Choroid plexus epithelial cell (primary cell): Measurements from ENCODE around the gene MYO1C.

ENCODE experiments used
- DNase-seq: peaks from one replicate; pipeline ENCODE4 v3.0.0-alpha.2; 2010; ENCODE audit warnings: low read depth
- H3K4me3 ChIP-seq: 2 replicates; pipeline ENCODE4 v1.5.1; 2011; ENCODE audit warnings: low read depth, mild to moderate bottlenecking, control low read depth, low read length, moderate library complexity
- CTCF ChIP-seq: conservative IDR thresholded peaks from 2 replicates; pipeline ENCODE4 v1.5.1; 2011; ENCODE audit warnings: low read depth, mild to moderate bottlenecking, control low read depth, inconsistent platforms, low read length, moderate library complexity

Gene MYO1C

GRCh38 chr17:1438593-1439083 lies 53.8 kb downstream of the MYO1C start:
- DNase-seq: peak; percentile 75
- H3K4me3 ChIP-seq: no peak overlapping the region
- no peak for TF ChIP-seq CTCF

GRCh38 chr17:1435326-1435725 lies 57.2 kb downstream of the MYO1C start:
- DNase-seq: no peak
- no peak for TF ChIP-seq CTCF
- H3K4me3 ChIP-seq: no peak overlapping the region

GRCh38 chr17:1434150-1434549 lies 58.3 kb downstream of the MYO1C start:
- H3K4me3 ChIP-seq: no peak overlapping the region
- no peak for DNase-seq
- TF ChIP-seq CTCF: no peak

GRCh38 chr17:1431631-1432104 lies 60.8 kb downstream of the MYO1C start:
- no peak overlapping the region for H3K4me3 ChIP-seq
- no peak for TF ChIP-seq CTCF
- no peak for DNase-seq

- H3K4me3 ChIP-seq: no peak overlapping the region
- no peak for DNase-seq
- no peak for TF ChIP-seq CTCF
Measured at GRCh38 chr17:1423456-1424135, 68.9 kb downstream of the MYO1C start.

- DNase-seq: peak; percentile 95
- H3K4me3 ChIP-seq: no peak overlapping the region
- no peak for TF ChIP-seq CTCF
Measured at GRCh38 chr17:1422885-1423284, 69.6 kb downstream of the MYO1C start.

GRCh38 chr17:1421470-1421869 lies 71.0 kb downstream of the MYO1C start:
- H3K4me3 ChIP-seq: no peak overlapping the region
- DNase-seq: no peak
- no peak for TF ChIP-seq CTCF
